B cell (primary cell): ENCODE data around the gene GPHA2. TPM values are rescaled to one million over a fixed set of nuclear protein-coding genes. Genes with fewer than 3 reads are reported as not detected.
A peak's percentile ranks its signal among the peaks of the same experiment; 100 is the strongest.

Experiments used
- ATAC-seq: fragments of 200-7000 bp; cut with Tn5 transposase; one replicate; pipeline ENCODE4 v1.10.0; 2021; ENCODE audit warnings: low read depth, mild to moderate bottlenecking, moderate number of reproducible peaks, moderate library complexity
- CTCF ChIA-PET: fragments of 350-600 bp; sonication (Branson Sonifier 250); formaldehyde crosslinking; loops from one replicate; lab custom pipeline; 2021; ENCODE audit warnings: antibody characterized with exemption, inconsistent platforms; lab: Charles Lee
- POLR2A ChIA-PET: fragments of 350-600 bp; sonication (Branson Sonifier 250); formaldehyde crosslinking; loops from one replicate; lab custom pipeline; 2021; ENCODE audit warnings: antibody characterized with exemption; lab: Charles Lee
- DNase-seq: peaks from one replicate; pipeline ENCODE4 v3.0.0; 2013
- H2AFZ ChIP-seq: 2 replicates; pipeline ENCODE4 v1.6.1; 2012; ENCODE audit warnings: mild to moderate bottlenecking, low read depth, low read length; ENCODE audit not compliant: insufficient read depth, poor library complexity, severe bottlenecking
- H3K27ac ChIP-seq, 2 donors: 1 replicate in 1 of 2; 2 replicates in 1 of 2; pipeline ENCODE4 v1.5.1; 2012 to 2013; ENCODE audit warnings: low read length in 2 of 2, mild to moderate bottlenecking in 2 of 2, moderate library complexity in 1 of 2
- H3K27me3 ChIP-seq, 4 experiments: fragments of 200-600 bp in 1 of 4; sonication (generic) in 1 of 4; replicated peaks in 1 of 4; 1 replicate in 2 of 4; 2 replicates in 2 of 4; pipeline versions ENCODE4 v1.6.1 to v1.7.0; 2013 to 2016; ENCODE audit warnings: low read length in 3 of 4, mild to moderate bottlenecking in 2 of 4, mixed read lengths in 1 of 4, moderate library complexity in 1 of 4; ENCODE audit not compliant: insufficient read depth in 4 of 4, control insufficient read depth in 3 of 4; ENCODE audit errors: control extremely low read depth in 1 of 4
- H3K36me3 ChIP-seq, 2 experiments: replicated peaks in 1 of 2; 1 replicate in 1 of 2; 2 replicates in 1 of 2; pipeline versions ENCODE4 v1.6.1 to v1.7.1; 2013; ENCODE audit warnings: low read length in 1 of 2; ENCODE audit not compliant: insufficient read depth in 2 of 2, control insufficient read depth in 1 of 2; ENCODE audit errors: control extremely low read depth in 1 of 2, extremely low read depth in 1 of 2
- H3K4me1 ChIP-seq, 2 donors: fragments of 200-600 bp in 1 of 2; sonication (generic) in 1 of 2; 1 replicate in 1 of 2; 2 replicates in 1 of 2; pipeline versions ENCODE4 v1.5.1 to v1.6.1; 2013 to 2017; ENCODE audit warnings: low read length in 2 of 2; ENCODE audit not compliant: control insufficient read depth in 2 of 2, insufficient read depth in 2 of 2
- H3K4me2 ChIP-seq: replicated peaks from 2 replicates; pipeline ENCODE3; 2012; ENCODE audit warnings: mild to moderate bottlenecking, low read depth, low read length; ENCODE audit not compliant: poor library complexity, severe bottlenecking
- H3K4me3 ChIP-seq, 5 experiments: fragments of 200-600 bp in 1 of 5; sonication (generic) in 1 of 5; 1 replicate in 3 of 5; 2 replicates in 2 of 5; pipeline versions ENCODE4 v1.5.1 to v1.7.0; 2011 to 2016; ENCODE audit warnings: low read length in 4 of 5, mild to moderate bottlenecking in 4 of 5, low read depth in 2 of 5, control low read depth in 1 of 5, moderate library complexity in 1 of 5; ENCODE audit not compliant: insufficient read depth in 1 of 5; ENCODE audit errors: control extremely low read depth in 1 of 5, extremely low read depth in 1 of 5
- H3K79me2 ChIP-seq: fragments of 200-600 bp; sonication (generic); one replicate; pipeline ENCODE4 v1.6.0; 2016; ENCODE audit warnings: low read length; ENCODE audit not compliant: control insufficient read depth, insufficient read depth
- H3K9ac ChIP-seq: fragments of 200-600 bp; sonication (generic); 2 replicates; pipeline ENCODE4 v1.6.1; 2017; ENCODE audit warnings: mild to moderate bottlenecking, low read length, moderate library complexity
- H3K9me3 ChIP-seq, 3 donors: one replicate each; pipeline versions ENCODE4 v1.6.1 to v1.7.1; 2013; ENCODE audit warnings: low read length in 2 of 3; ENCODE audit not compliant: control insufficient read depth in 2 of 3, insufficient read depth in 1 of 3; ENCODE audit errors: control extremely low read depth in 1 of 3
- H4K20me1 ChIP-seq: 2 replicates; pipeline ENCODE4 v1.6.0; 2012; ENCODE audit warnings: mild to moderate bottlenecking, low read length; ENCODE audit not compliant: insufficient read depth, control insufficient read depth, poor library complexity, severe bottlenecking
- H3K27ac Mint-ChIP-seq: one replicate; pipeline ENCODE4 v1.8.0; 2021; ENCODE audit warnings: mixed read lengths
- H3K27me3 Mint-ChIP-seq: one replicate; pipeline ENCODE4 v1.8.0; 2021; ENCODE audit warnings: mixed read lengths
- H3K4me1 Mint-ChIP-seq: one replicate; pipeline ENCODE4 v1.8.0; 2021; ENCODE audit warnings: mixed read lengths
- H3K4me3 Mint-ChIP-seq: one replicate; pipeline ENCODE4 v1.8.0; 2021; ENCODE audit warnings: mixed read lengths
- H3K9me3 Mint-ChIP-seq: one replicate; pipeline ENCODE4 v1.8.0; 2022; ENCODE audit warnings: mixed read lengths; ENCODE audit not compliant: insufficient read depth
- CTCF ChIP-seq: fragments of 200-600 bp; IDR thresholded peaks from one replicate; pipeline ENCODE4 v1.8.0; 2022; ENCODE audit warnings: antibody characterized with exemption, mild to moderate bottlenecking
- EZH2 ChIP-seq: IDR thresholded peaks from 2 replicates; pipeline ENCODE4 v1.6.1; 2012; ENCODE audit warnings: borderline replicate concordance, low read depth, mild to moderate bottlenecking, moderate library complexity, low read length; ENCODE audit not compliant: insufficient read depth, poor library complexity, severe bottlenecking
- WGBS: methylation state at CpG from one replicate; pipeline ENCODE4 v1.1.5; 2013; ENCODE audit warnings: missing lambda C conversion rate; ENCODE audit not compliant: insufficient coverage; 5-methylcytosine and 5-hydroxymethylcytosine counted together
- intact Hi-C: fragments of 100-400 bp; cut with micrococcal nuclease; formaldehyde crosslinking; loops from one replicate; pipeline ENCODE4 v1.10.0; 2022
- polyA plus RNA-seq: library from polyadenylated mRNA; depleted of rRNA; stranded (reverse); fragments of >200 nt; gene quantifications from 2 replicates; pipeline ENCODE4 v1.2.3, GENCODE V29; 2012
- total RNA-seq, 2 donors: library from RNA; stranded (reverse); fragments of 120-200 nt in 1 of 2; gene quantifications; 1 replicate in 1 of 2; 2 replicates in 1 of 2; pipeline versions ENCODE4 v1.2.3 to v1.2.4, GENCODE V29; 2013 to 2022

The GPHA2 gene
- total and polyA plus RNA-seq, 2 donors (not counting 1 experiment from before 2014, with no cell fraction given): 0.39 to 2.8 TPM

DNA sequence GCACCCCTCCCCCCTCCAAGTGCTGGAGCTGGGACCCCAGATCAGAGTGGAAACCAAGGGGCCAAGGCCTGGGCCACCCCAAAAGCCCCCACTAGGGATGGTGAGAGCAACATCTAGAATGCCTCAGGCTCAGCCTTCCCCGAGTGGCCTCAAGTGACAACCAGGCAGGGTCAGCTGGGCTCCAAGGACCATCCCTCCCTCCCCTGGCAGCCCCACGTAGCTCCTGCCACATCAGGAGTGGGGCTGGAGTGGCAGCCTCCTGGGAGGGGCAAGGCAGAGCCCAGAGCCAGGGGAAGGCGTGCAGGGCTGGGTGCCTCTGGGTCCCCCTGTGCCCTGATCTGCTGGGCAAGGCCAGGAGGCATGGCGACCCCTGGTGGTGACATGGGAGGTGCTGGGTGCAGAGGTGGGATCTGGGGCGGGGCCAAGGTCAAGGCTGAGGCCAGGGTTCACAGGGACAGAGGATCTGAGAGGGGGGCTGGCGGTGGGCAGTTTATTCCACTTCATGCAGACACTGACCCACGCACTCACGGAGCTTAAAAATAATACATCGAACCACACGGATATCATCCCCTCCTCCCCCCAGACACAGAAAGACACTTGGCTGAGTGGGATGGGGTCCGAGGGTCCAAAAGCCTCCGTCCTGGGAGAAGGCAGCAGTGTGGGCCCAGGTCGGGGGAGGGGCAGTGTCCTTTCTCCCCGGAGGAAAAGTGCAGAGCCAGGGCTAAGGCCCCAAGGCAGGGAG, 41.5 kb downstream of the GPHA2 start:
- Histone ChIP-seq H3K27me3 (no peaks in the 10 kb centered on the region), H3K36me3 (peaks cover 0 to 20% of the 10 kb centered on the region in 2 experiments), H3K4me1 (peaks cover 22 to 30% of the 10 kb centered on the region in 2 donors), H3K4me2 (peak overlapping the region; percentile 49), H3K4me3 (no peak overlapping the region), H2AFZ (no peak overlapping the region), H3K9me3 (no peaks in the 10 kb centered on the region), H3K27ac (no peak overlapping the region), H3K9ac (no peak overlapping the region), H3K79me2 (no peaks in the 10 kb centered on the region), H4K20me1 (no peaks in the 10 kb centered on the region)
- WGBS: 42% methylated on average over 10 of the region's 14 CpGs
- H3K4me3 Mint-ChIP-seq: no peak overlapping the region
- POLR2A ChIA-PET: interaction anchor here (1.3 to 6.9 kb wide), 2 partner anchors 16 to 47 kb away, joined by 4 to 39 read pairs; partner anchors contain the start of gene EHD1
- H3K9me3 Mint-ChIP-seq: no peaks in the 10 kb centered on the region
- TF ChIP-seq CTCF (peak; percentile 87), EZH2 (no peak)
- CTCF ChIA-PET: interaction anchor here (0.7 to 30.2 kb wide), 20 partner anchors 10 to 150 kb away, joined by 3 to 1254 read pairs (median 6); partner anchors contain the start of genes CDC42BPG, EHD1, RASGRP2 and SNX15
- intact Hi-C loops: loop anchor here (1.0 kb wide), 3 partner anchors 43 to 107 kb away; no protein-coding TSS in a partner anchor
- ATAC-seq (peak; percentile 98), DNase-seq (peak; percentile 91)
- H3K27ac Mint-ChIP-seq: peak overlapping the region; percentile 64
- H3K27me3 Mint-ChIP-seq: no peaks in the 10 kb centered on the region
- H3K4me1 Mint-ChIP-seq: peaks cover 16% of the 10 kb centered on the region
